OCI-M1 (cell line): ENCODE results near the gene TLK1.
A peak's percentile ranks its signal among the peaks of the same experiment; 100 is the strongest.

ENCODE experiments used
- DNase-seq: peaks from one replicate; lab custom pipeline; 2025; lab: John Stamatoyannopoulos, UW

The TLK1 gene

DNA sequence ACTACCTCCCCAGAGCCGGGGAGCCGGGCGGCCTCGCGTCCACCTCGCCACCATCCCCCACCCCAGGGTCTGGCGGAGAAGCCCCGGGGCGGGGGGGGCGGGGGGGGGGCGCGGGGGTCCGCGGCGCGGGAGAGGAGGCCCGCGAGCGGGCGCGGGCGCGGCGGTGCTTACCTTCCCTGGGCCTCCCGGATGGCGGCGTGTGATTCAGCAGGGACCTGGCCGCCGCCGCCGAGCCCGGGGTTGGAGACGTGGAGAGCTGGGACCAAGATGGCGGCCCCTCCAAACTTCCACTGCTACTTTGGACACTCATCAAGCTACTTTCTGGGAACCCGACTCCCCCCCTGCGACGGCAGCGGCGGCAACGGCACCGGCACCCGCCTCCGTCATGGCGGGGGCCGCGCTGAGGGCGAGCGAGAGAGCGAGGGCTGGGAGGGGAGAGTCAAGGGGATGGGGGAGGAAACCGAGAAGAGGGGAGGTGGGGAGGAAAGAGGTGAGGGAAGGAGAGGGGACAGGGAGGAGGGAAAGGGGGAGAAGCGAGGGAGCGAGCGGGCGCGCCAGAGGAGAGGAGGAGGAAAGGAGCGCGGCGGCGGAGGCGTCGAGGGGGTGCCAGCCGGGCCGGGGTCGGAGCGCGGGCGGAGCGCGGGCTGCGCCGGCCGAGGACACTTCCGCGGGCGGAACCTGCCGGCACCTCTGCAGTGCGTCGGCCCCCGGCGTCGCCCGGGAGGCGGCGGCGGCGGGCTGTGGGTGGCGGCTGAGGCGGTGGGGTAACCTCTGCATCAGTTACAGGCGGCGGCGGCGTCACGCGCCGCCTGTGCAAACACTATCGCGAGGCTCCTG lies at the start of gene TLK1:
TLK1 (minus strand) TSS at position 775 of the 837 bp plus-strand sequence; CDS start at position 310, 465 bp downstream.
- DNase-seq: peak; percentile 85

DNA sequence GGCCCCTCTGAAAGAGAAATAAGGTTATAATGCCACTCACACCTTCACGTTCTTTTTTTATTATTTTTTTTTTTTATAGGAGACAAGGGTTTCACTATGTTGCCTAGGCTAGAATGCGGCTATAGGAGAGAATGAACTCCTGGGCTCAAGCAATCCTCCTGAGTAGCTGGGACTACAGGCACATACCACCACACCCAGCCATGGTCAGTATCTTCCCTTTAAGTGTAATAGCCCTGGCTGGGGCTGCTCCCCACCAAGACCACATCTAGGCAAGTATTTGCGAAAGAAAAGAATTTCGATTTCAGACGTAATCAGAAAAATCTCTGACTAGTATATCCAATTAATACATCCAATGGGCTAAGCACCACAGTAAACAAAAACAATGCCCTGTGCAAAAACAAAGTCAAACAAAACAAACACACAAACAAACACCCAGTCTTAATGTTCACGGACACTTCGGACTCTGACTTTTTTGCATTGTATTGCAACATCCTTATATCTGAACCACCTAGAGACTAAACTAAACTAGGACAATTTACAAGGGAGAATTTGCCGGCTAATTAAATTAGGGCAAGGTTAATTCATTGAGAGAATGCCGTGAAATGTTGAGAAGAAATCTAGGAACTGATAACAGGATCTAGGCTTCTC lies 49.6 kb upstream of the TLK1 start:
- no peak for DNase-seq

DNA sequence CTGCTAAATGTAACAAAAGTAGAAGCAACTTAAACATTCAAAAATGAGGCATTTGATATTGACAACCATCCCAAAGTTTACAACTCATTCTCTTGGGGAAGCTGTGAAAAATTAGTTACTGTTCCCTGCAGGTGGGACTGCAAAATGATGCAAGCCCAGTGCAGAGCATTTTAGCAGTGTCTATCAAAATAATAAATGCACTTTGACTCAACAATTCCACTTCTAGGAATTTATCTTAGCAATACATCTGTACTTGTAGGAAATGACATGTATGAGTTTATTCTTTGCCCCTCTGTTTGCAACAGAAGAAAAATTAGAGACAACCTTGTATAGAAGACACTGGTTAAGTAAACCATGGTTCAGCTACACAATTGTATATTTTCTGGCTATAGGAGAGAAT lies 48.0 kb upstream of the TLK1 start:
- peak; percentile 56 for DNase-seq

DNA sequence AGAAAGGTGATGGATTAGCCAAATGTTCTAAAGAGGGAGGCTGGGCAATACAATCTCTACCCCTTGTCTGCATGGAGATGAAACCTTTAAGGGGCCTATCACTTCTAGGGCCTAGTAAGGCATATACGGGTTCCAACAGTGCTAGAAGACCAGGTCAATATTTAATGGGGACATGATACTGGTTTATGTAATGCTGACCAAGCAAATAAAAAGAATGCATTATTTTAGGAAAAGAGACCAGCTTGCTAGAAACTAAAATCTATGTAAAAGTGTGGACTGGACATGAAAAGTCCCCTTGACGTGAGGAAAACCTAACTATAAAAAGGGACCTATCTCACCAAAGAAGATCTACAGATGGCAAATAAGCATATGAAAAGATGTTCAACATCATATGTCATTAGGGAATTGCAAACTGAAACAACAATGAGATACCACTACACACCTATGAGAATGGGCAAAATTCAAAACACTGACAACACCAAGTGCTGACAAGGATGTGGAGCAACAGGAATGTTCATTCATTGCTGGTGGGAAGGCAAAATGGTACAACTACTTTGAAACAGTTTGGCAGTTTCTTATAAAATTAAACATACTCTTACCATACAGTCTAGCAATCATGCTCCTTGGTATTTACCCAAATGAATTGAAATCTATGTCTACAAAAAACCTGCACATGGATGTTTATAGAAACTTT lies 45.9 kb upstream of the TLK1 start:
- DNase-seq: no peak

DNA sequence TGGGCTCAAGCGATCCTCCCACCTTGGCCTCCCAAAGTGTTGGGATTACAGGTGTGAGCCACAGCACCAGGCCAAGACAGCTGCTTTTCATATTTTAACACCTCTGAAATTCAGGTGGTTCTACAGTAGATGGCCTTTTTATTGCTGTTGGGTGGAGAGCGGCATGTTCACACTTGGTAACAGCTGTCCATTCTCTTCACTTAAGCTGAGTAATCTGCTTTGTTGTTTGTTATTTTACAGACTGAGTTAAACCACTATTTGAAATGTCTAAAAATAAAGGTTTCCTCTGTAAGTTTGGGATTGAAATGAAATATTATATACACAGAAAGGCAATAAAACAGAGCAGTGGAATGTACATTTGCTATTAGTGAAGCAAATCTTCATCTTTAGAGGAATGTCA lies 44.9 kb upstream of the TLK1 start:
- DNase-seq: no peak

DNA sequence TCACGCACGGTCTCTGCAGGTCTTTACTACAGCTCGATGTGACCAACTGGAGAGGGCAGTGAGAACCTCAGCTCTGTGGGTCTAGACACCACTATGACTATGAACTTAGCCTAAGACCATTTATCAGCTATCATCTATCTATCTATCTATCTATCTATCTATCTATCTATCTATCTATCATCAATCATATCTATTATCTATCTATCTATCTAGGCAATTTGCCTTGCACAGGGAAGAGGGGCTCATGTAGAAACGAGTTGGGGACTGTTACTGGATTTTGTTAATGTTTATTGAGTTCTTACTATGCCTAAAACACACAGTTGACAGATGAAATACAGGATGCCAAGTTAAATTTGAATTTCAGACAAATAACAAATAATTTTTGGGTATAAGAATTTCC lies 41.1 kb upstream of the TLK1 start:
- DNase-seq: no peak

DNA sequence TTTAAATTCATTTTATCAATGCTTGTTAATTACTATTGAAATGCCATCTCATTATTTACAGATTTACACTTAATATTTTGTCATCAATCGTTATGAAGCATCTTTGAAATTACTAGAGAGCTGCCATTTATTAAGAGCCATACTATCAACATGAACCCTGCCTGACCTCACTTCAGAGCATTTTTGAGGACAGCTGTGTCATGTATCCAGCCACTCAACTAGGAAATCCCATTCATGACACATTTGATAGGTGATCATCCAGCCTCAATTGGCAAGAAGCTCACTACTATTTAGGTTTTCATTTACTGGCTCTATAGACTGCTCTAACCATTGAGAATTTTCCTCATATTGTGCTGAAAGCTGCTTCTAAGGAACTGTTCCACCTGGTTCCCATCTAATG lies 40.6 kb upstream of the TLK1 start:
- DNase-seq: no peak

DNA sequence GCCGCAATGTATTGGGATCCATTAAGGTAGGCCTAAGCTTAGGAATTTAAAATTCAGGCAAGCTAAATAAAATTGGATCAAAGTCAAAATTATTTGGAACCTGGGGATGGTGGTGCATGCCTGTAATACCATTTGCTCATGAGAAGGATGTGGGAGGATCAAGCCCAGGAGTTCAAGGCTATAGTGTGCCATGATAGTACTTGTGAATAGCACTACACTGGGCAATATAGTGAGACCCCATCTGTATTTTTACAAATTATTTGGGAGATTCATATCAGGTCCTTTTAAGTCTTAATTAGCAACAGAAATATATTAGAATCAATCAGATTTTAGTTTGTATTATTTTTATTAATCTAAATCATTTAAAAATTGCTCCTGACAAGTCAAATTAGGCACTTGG lies 39.8 kb upstream of the TLK1 start:
- no peak for DNase-seq

DNA sequence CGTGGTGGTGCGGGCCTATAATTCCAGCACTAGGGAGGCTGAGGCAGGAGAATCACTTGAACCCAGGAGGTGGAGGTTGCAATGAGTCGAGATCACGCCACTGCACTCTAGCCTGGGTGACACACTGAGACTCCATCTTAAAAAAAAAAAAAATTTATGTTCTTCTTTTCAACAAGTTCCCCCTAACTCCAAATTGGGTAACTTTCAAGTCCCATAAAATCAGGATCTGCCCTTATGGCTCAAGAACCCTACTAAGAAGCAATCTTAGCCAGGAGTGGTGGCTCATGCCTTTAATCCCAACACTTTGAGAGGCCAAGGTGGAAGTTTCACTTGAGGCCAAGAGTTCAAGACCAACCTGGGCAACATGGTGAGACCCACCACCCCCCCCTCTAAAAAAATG lies 30.3 kb upstream of the TLK1 start:
- DNase-seq: no peak

DNA sequence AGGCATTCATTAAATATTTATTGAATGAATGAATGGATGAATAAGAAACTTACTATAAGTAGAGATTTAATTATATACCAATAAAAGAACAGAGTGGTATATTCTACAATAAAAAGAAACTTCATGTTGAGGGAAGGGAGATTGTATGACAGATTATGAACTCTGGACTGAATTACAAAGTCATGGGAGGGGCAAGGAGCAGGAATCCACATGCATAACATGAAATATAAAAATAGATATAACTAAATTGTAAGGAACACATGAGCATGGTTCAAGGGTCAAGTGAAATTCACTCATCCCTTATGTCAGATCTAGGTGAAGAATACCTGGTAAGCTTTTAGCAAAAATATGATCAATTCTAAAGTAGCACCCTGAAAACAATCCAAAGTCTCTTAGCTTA lies 27.1 kb upstream of the TLK1 start:
- DNase-seq: no peak

DNA sequence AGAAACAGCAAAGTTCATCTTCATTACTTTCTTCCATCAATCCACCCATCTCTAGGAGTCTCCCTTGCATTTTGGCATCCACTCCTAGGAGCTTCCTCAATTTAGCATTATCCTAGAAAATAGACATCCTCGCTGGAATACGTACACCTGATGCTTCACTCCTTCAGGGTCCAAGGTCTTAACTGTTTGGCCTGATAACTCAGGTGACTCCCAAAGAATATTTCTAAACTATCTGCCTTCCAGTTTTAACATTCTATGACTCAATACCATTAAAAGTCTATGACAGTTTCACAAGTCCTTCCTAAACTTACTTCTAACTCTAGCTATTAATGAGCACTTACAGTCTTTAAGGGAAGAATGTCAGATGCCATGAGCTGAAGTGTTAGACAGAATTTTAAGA lies 26.5 kb upstream of the TLK1 start:
- DNase-seq: no peak

DNA sequence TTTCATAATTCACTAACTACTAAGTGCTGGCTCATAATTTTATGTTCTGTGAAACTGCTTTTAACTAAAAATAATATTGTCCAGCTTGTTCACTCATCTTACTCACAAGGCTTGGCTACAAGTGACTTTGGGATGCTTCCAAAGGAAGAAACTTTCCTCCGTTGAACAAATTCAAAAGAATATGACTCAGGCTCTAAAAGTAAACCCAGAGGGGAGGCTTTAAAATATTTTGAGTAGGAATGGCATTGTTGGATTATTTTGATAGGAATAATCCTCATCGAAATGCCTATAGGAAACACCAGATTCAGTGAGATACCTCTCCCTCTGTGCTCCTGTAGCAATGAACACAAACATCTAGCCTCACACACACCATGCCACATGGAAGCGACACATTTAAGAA lies 25.2 kb upstream of the TLK1 start:
- no peak for DNase-seq

DNA sequence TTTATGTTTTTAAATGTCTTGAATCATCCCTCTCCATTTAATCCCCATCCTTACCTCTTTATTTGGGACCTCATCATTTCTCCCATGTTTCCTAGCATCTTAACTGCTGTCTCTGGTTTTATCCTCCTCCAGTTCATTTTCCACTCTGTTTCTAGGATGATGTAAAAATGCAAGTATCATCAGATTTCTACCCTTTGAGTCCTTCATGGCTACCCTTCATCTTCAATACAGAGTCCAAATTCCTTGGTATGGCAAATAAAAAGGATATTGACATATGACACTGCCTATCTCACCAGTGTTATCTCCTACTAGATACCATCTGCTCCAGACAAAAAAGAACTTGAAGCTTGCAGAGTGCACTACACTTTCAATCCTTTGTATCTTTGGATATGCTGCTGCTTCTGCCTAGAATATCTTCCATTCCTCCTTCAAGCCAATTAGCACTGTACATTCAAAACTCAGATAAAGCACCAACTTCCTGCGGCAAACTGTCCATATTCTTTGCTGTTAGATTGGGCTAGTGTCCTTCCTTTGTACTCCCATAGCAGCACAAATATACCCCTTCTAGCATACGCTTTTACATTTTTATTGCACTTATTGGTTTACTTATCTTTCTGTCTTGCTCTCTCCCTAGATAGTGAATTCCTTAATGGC lies 24.6 kb upstream of the TLK1 start:
- DNase-seq: no peak

DNA sequence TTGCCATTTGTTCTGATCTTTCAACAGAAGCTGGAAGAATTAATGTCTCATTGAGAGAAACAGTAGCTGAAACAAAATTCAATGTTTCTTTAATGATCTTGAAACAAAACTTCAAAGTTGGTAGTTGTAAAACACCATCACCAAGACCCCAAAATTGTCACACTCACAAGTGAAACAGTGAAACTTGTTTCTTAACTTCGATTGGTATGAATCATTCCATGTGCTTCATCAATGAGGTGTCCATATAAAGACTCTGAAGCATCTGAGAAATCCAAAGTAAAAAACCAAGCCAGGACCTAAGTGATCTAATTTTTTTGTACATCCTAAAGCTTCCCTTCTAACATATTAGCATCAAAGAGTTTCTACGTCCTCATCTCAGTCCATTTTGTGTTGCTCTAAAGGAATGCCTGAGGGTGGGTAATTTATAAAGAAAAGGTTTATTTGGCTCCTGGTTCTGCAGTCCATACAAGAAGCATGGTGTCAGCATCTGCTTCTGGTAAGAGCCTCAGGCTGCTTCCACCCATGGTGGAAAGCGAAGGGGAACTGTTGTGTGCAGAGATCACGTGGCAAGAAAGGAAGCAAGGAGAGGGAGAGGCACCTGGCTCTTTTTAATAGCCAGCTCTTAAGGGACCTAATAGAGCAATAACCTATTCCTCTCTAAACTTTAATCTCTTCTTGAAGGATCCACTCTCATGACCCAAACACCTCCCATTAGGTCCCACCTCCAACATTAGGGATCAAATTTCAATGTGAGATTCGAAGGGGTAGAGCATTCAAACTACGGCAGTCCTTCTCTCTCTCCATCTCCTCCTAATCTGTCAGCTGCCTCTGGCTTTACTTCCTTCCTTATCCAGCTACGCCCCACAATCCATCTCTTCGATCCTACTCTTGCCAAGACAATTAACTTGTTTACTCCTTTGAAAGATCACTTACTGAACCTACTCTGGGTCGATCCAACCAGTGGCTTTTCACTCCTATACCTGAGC lies 20.7 kb upstream of the TLK1 start:
- DNase-seq: no peak

DNA sequence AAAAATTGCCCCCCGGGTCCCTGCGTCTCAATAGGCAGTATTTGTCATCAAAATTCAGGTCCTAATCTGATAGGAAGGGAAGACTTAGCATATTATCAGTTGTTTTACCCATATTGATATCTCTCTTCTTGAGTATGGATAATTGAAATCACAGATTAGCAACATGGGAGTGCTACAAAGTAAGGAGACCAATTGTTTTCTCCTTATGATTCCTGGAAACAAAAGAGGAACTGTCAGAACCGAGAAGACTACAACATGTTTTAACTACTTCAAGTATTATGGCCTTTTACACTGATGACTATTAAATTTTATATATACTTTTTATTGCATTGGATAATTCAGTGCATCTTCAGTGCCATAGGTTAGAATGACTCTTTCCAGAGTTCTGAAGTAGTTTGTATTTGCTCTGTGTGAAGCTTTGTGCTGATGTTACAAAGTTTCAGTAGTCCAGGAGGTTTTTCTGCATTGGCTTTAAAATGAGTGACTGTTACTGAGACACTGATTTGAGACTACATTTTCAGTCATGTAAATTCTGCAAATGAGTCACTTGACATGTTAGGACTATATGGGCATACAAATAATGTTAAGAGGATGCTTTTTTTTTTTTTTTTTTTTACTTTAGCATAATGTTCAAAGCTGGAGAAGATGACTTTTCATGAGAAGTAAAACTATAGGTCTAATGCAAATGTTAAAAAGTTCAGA lies 19.7 kb upstream of the TLK1 start:
- peak; percentile 37 for DNase-seq

DNA sequence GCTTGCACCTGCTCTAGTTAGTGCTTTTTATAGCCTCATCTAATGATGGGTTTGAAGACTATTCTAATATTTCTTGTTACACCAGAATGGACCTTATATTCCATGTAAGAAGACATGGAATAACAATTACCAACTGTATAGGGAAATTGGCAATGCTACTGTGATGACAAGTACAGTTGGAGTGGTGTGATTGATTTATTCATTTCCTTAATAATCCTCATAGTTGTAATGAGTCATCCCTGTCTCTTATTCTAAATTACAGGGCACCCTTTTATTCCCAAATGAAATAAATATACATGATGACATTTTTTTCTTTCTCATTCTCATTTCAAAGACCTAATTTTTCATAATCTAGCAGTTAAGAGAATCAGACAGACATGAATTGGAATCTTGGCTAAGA lies 18.3 kb upstream of the TLK1 start:
- no peak for DNase-seq

DNA sequence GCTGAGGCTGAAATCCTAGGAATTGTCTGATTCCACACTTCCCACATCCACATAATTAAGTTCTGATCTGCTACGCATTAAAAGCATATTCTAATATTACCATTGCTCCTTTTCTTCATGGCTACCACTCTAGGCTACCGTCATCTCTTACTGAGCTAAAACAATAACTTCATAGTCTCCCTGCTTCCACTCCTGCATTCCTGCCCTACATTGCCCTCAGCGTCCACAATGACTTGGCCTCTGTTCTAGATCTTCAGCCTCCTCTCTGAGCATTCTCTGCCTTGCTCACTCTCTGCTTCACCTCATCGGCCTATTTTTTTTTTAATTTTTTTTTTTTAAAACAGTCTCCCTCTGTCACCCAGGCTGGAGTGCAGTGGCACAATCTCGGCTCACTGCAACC lies 15.8 kb upstream of the TLK1 start:
- no peak for DNase-seq

DNA sequence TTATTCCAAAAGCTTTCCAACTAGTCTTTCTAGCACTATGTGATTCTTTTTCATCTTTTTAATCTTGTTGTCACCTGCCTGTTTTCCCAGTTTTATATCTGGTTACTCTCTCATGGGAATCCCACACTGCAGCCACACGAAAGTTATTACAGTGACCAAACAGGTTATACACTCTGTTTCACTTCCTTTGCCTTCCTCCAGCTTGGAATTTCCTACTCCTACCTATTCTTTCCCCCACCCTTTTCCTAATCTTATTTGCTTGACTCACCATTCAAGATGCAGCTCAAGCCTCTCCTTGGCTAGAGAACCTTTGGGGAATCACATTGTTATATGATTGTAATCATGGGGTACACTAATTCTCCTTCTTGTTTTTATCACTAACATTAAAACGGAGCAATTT lies 13.4 kb upstream of the TLK1 start:
- DNase-seq: no peak

DNA sequence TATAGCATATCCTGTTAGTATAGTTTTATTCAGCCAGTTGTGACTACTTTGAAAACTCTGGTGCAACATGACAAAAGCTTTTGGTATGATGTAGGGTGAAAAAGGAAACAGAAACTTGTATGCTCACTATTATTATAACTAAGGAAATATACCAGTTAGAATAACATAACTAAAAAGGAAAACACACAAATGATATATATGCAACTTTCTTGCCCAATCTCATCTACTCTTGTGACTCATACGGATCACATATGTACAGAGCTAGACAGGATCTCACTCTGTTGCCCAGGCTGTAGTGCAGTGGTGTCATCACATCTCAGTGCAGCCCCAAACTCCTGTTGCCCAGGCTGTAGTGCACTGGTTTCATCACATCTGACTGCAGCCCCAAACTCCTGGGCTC lies 12.4 kb upstream of the TLK1 start:
- no peak for DNase-seq

DNA sequence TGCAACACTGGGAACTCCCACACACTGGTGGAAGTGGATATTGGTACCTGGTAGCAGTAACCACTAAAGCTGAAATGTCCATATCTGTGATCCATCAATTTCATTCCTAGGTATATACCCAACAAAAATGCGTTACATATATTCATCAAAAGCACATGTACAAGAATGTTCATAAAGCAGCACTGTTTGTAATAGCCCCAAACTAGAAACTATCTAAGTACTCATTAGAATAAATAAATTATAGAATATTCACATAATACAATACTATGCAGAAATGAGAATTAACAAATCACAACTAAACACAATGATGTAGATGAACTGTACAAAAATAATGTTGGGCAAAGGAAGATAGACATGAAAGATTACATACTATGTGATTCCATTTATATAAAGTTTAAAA lies 11.1 kb upstream of the TLK1 start:
- DNase-seq: no peak

DNA sequence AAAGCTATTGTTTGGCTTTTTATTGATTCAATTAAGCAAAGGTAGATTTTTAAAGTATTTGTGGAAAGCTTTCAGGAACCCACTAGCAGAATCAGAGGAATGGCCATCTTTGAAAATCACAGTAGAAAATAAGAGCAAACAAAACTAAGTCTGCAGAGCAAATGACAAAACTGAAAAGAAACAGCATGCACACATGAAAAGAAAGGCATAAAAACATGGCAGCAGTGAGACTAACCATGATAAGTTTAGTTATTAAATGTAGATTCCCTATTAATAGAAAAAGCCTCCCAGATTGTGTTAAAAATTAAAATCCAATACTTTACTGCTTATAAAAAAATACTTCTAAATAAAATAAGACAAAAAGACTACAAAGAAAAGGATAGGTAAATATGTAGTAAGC lies 9.1 kb upstream of the TLK1 start:
- DNase-seq: no peak
